Islet precursor cell (in vitro differentiated cells): ENCODE data around the gene PTGR1.
"Not testable (repeated sequence)": the region's sequence is repeated elsewhere in the genome, so short reads cannot be mapped to it uniquely, and the experiment has no call there.

ENCODE experiments used
- DNase-seq: peaks from one replicate; pipeline ENCODE4 v3.0.0-alpha.2; 2018

PTGR1 gene

GRCh38 chr9:111599092-111599954, at the start of gene PTGR1:
Gene PTGR1 (minus strand): TSS chr9:111599647. CDS start chr9:111597422, 2,225 bp downstream.
- DNase-seq: peak; percentile 94

GRCh38 chr9:111649016-111649415, 49.6 kb upstream of the PTGR1 start:
- no peak for DNase-seq

- DNase-seq: no peak
These were observed 48.6 kb upstream of the PTGR1 start for GRCh38 chr9:111648066-111648465.

- DNase-seq: no peak
These were observed 47.0 kb upstream of the PTGR1 start for GRCh38 chr9:111646417-111646816.

GRCh38 chr9:111645806-111646205, 46.4 kb upstream of the PTGR1 start:
- no peak for DNase-seq

GRCh38 chr9:111644195-111644772, 44.8 kb upstream of the PTGR1 start:
- no peak for DNase-seq

GRCh38 chr9:111637421-111637950, 38.0 kb upstream of the PTGR1 start:
- no peak for DNase-seq

GRCh38 chr9:111634860-111635259, 35.4 kb upstream of the PTGR1 start:
- no peak for DNase-seq

- DNase-seq: no peak
These were observed 33.9 kb upstream of the PTGR1 start for GRCh38 chr9:111633389-111633736.

- no peak for DNase-seq
These were observed 33.4 kb upstream of the PTGR1 start for GRCh38 chr9:111632695-111633388.

GRCh38 chr9:111632060-111632459, 32.6 kb upstream of the PTGR1 start:
- DNase-seq: no peak

- DNase-seq: peak; percentile 100
These were observed 31.9 kb upstream of the PTGR1 start, which contains the start of gene DNAJC25 for GRCh38 chr9:111631214-111631971. Gene DNAJC25 (plus strand): TSS chr9:111631334. CDS start chr9:111631408, 74 bp downstream.

GRCh38 chr9:111630964-111631213, 31.4 kb upstream of the PTGR1 start:
- no peak for DNase-seq

- no peak for DNase-seq
These were observed 30.9 kb upstream of the PTGR1 start for GRCh38 chr9:111630182-111630963.

- no peak for DNase-seq
These were observed 29.0 kb upstream of the PTGR1 start for GRCh38 chr9:111628411-111628810.

- no peak for DNase-seq
These were observed 28.0 kb upstream of the PTGR1 start for GRCh38 chr9:111627260-111627963.

- DNase-seq: no peak
These were observed 23.2 kb upstream of the PTGR1 start for GRCh38 chr9:111622626-111623025.

- no peak for DNase-seq
These were observed 22.5 kb upstream of the PTGR1 start for GRCh38 chr9:111621895-111622480.

GRCh38 chr9:111617349-111617748, 17.9 kb upstream of the PTGR1 start:
- DNase-seq: not testable (repeated sequence)

- no peak for DNase-seq
These were observed 16.5 kb upstream of the PTGR1 start for GRCh38 chr9:111615928-111616327.

- no peak for DNase-seq
These were observed 14.1 kb upstream of the PTGR1 start for GRCh38 chr9:111613436-111614040.
